Measurements from ENCODE around the gene F2RL1. TPM values are rescaled to one million over a fixed set of nuclear protein-coding genes. Genes with fewer than 3 reads are reported as not detected.
"Not testable (repeated sequence)": the region's sequence is repeated elsewhere in the genome, so short reads cannot be mapped to it uniquely, and the experiment has no call there.

Gene F2RL1
- total and polyA plus RNA-seq, 2 donors (not counting 1 experiment from before 2014, with no cell fraction given), result 0.04 to 0.64 TPM

GRCh38 chr5:76787237-76787636 lies 31.6 kb upstream of the F2RL1 start:
- Histone ChIP-seq H3K36me3 (replicated peaks in 1 of 2; ENCODE audit: control extremely low read depth in 1 of 2, control insufficient read depth in 1 of 2, extremely low read depth in 1 of 2, insufficient read depth in 2 of 2, low read length in 1 of 2) (no peaks in the 10 kb centered on the region), H3K79me2 (ENCODE audit: control insufficient read depth, insufficient read depth, low read length) (no peaks in the 10 kb centered on the region), H3K4me2 (replicated peaks; ENCODE audit: low read depth, low read length, poor library complexity, severe bottlenecking) (no peak overlapping the region), H3K9me3 (ENCODE audit: control extremely low read depth in 1 of 3, control insufficient read depth in 2 of 3, insufficient read depth in 1 of 3, low read length in 2 of 3) (no peaks in the 10 kb centered on the region), H3K27ac (ENCODE audit: low read length in 2 of 2) (no peak overlapping the region), H4K20me1 (ENCODE audit: control insufficient read depth, insufficient read depth, low read length, poor library complexity, severe bottlenecking) (no peaks in the 10 kb centered on the region), H3K4me3 (ENCODE audit: control extremely low read depth in 1 of 5, extremely low read depth in 1 of 5, insufficient read depth in 1 of 5, low read depth in 2 of 5, low read length in 4 of 5) (no peak overlapping the region), H3K9ac (ENCODE audit: low read length) (no peak overlapping the region), H3K27me3 (replicated peaks in 1 of 4; ENCODE audit: control extremely low read depth in 1 of 4, control insufficient read depth in 3 of 4, insufficient read depth in 4 of 4, low read length in 3 of 4) (no peaks in the 10 kb centered on the region), H3K4me1 (ENCODE audit: control insufficient read depth in 2 of 2, insufficient read depth in 2 of 2, low read length in 2 of 2) (no peaks in the 10 kb centered on the region), H2AFZ (ENCODE audit: insufficient read depth, low read depth, low read length, poor library complexity, severe bottlenecking) (no peak overlapping the region)
- Mint-ChIP-seq H3K4me1 (no peaks in the 10 kb centered on the region), H3K27ac (no peak overlapping the region), H3K9me3 (ENCODE audit: insufficient read depth) (no peaks in the 10 kb centered on the region), H3K4me3 (no peak overlapping the region), H3K27me3 (peaks cover 8% of the 10 kb centered on the region)
- ChIA-PET CTCF (interaction anchor here (1.3 kb wide), 1 partner anchor 13 kb away, joined by 6 read pairs; no protein-coding TSS in a partner anchor), POLR2A (no interaction called here)
- intact Hi-C loops (cut with micrococcal nuclease), result no loop called here
- no peak for DNase-seq
- TF ChIP-seq EZH2 (IDR thresholded peaks at IDR 0.05; ENCODE audit: borderline replicate concordance, insufficient read depth, low read depth, low read length, poor library complexity, severe bottlenecking) (no peak), CTCF (IDR thresholded peaks at IDR 0.05) (no peak)
- 100% methylated on average over 2 of the region's 2 CpGs for WGBS (ENCODE audit: insufficient coverage)
- no peak for ATAC-seq (ENCODE audit: low read depth)

- CTCF ChIA-PET, result interaction anchor here (1.3 kb wide), 1 partner anchor 14 kb away, joined by 6 read pairs; no protein-coding TSS in a partner anchor
- H3K4me3 Mint-ChIP-seq, result no peak overlapping the region
- no peak overlapping the region for H3K27ac Mint-ChIP-seq
- H3K27me3 ChIP-seq (replicated peaks in 1 of 4; ENCODE audit: control extremely low read depth in 1 of 4, control insufficient read depth in 3 of 4, insufficient read depth in 4 of 4, low read length in 3 of 4), result no peaks in the 10 kb centered on the region
- H3K9me3 Mint-ChIP-seq (ENCODE audit: insufficient read depth), result no peaks in the 10 kb centered on the region
- H3K4me1 Mint-ChIP-seq, result no peaks in the 10 kb centered on the region
- no peak overlapping the region for H3K27ac ChIP-seq (ENCODE audit: low read length in 2 of 2)
- WGBS (ENCODE audit: insufficient coverage), result 98% methylated on average over 4 of the region's 6 CpGs
- H3K4me3 ChIP-seq (ENCODE audit: control extremely low read depth in 1 of 5, extremely low read depth in 1 of 5, insufficient read depth in 1 of 5, low read depth in 2 of 5, low read length in 4 of 5), result no peak overlapping the region
- no peak overlapping the region for H3K4me2 ChIP-seq (replicated peaks; ENCODE audit: low read depth, low read length, poor library complexity, severe bottlenecking)
- H3K36me3 ChIP-seq (replicated peaks in 1 of 2; ENCODE audit: control extremely low read depth in 1 of 2, control insufficient read depth in 1 of 2, extremely low read depth in 1 of 2, insufficient read depth in 2 of 2, low read length in 1 of 2), result no peaks in the 10 kb centered on the region
- H3K79me2 ChIP-seq (ENCODE audit: control insufficient read depth, insufficient read depth, low read length), result no peaks in the 10 kb centered on the region
- no peak overlapping the region for H2AFZ ChIP-seq (ENCODE audit: insufficient read depth, low read depth, low read length, poor library complexity, severe bottlenecking)
- ATAC-seq (ENCODE audit: low read depth) (no peak), DNase-seq (no peak)
- H3K9ac ChIP-seq (ENCODE audit: low read length), result no peak overlapping the region
- POLR2A ChIA-PET, result no interaction called here
- peaks cover 8% of the 10 kb centered on the region for H3K27me3 Mint-ChIP-seq
- H3K9me3 ChIP-seq (ENCODE audit: control extremely low read depth in 1 of 3, control insufficient read depth in 2 of 3, insufficient read depth in 1 of 3, low read length in 2 of 3), result no peaks in the 10 kb centered on the region
- H3K4me1 ChIP-seq (ENCODE audit: control insufficient read depth in 2 of 2, insufficient read depth in 2 of 2, low read length in 2 of 2), result no peaks in the 10 kb centered on the region
- TF ChIP-seq EZH2 (IDR thresholded peaks at IDR 0.05; ENCODE audit: borderline replicate concordance, insufficient read depth, low read depth, low read length, poor library complexity, severe bottlenecking) (no peak), CTCF (IDR thresholded peaks at IDR 0.05) (no peak)
- no peaks in the 10 kb centered on the region for H4K20me1 ChIP-seq (ENCODE audit: control insufficient read depth, insufficient read depth, low read length, poor library complexity, severe bottlenecking)
- intact Hi-C loops (cut with micrococcal nuclease), result no loop called here
Observed at GRCh38 chr5:76788362-76788761, 30.5 kb upstream of the F2RL1 start.

- H3K27me3 ChIP-seq (replicated peaks in 1 of 4; ENCODE audit: control extremely low read depth in 1 of 4, control insufficient read depth in 3 of 4, insufficient read depth in 4 of 4, low read length in 3 of 4); H3K4me1 ChIP-seq (ENCODE audit: control insufficient read depth in 2 of 2, insufficient read depth in 2 of 2, low read length in 2 of 2); H3K79me2 ChIP-seq (ENCODE audit: control insufficient read depth, insufficient read depth, low read length); H3K4me2 ChIP-seq (replicated peaks; ENCODE audit: low read depth, low read length, poor library complexity, severe bottlenecking); ATAC-seq (ENCODE audit: low read depth); H4K20me1 ChIP-seq (ENCODE audit: control insufficient read depth, insufficient read depth, low read length, poor library complexity, severe bottlenecking); H3K27me3 Mint-ChIP-seq; H3K27ac ChIP-seq (ENCODE audit: low read length in 2 of 2); H3K36me3 ChIP-seq (replicated peaks in 1 of 2; ENCODE audit: control extremely low read depth in 1 of 2, control insufficient read depth in 1 of 2, extremely low read depth in 1 of 2, insufficient read depth in 2 of 2, low read length in 1 of 2); H2AFZ ChIP-seq (ENCODE audit: insufficient read depth, low read depth, low read length, poor library complexity, severe bottlenecking); POLR2A ChIA-PET; H3K4me3 Mint-ChIP-seq; H3K9me3 ChIP-seq (ENCODE audit: control extremely low read depth in 1 of 3, control insufficient read depth in 2 of 3, insufficient read depth in 1 of 3, low read length in 2 of 3); H3K9ac ChIP-seq (ENCODE audit: low read length); H3K27ac Mint-ChIP-seq; H3K4me3 ChIP-seq (ENCODE audit: control extremely low read depth in 1 of 5, extremely low read depth in 1 of 5, insufficient read depth in 1 of 5, low read depth in 2 of 5, low read length in 4 of 5); intact Hi-C loops (cut with micrococcal nuclease); CTCF ChIA-PET; H3K4me1 Mint-ChIP-seq; DNase-seq; H3K9me3 Mint-ChIP-seq (ENCODE audit: insufficient read depth): not testable (repeated sequence)
- 98% methylated on average over 8 of the region's 10 CpGs for WGBS (ENCODE audit: insufficient coverage)
Observed at GRCh38 chr5:76789275-76789674, 29.6 kb upstream of the F2RL1 start.
